Activated T-helper 2 cell treated with anti-CD3 and anti-CD28 coated beads, Interferon-gamma antibody, Interleukin-2, Interleukin-4, amounts not matched to agents 10 μg/mL and 5 μg/mL and 100 μg/mL, durations not matched to agents 14 hours and 24 hours and 36 hours (primary cell): ENCODE data around the gene STAT4. TPM values are rescaled to one million over a fixed set of nuclear protein-coding genes. Genes with fewer than 3 reads are reported as not detected.
A peak's percentile ranks its signal among the peaks of the same experiment; 100 is the strongest.

Source experiments
- DNase-seq: peaks from one replicate; pipeline ENCODE4 v3.0.0; 2021; ENCODE audit warnings: low spot score
- H3K27ac Mint-ChIP-seq: one replicate; pipeline ENCODE4 v1.8.0; 2021; ENCODE audit warnings: mixed read lengths
- H3K27me3 Mint-ChIP-seq: one replicate; pipeline ENCODE4 v1.8.0; 2021; ENCODE audit warnings: low read depth, mixed read lengths
- H3K36me3 Mint-ChIP-seq: one replicate; pipeline ENCODE4 v1.8.0; 2021; ENCODE audit warnings: low read depth, mixed read lengths
- H3K4me1 Mint-ChIP-seq: one replicate; pipeline ENCODE4 v1.8.0; 2021; ENCODE audit warnings: low read depth, mixed read lengths
- H3K4me3 Mint-ChIP-seq: one replicate; pipeline ENCODE4 v1.8.0; 2021; ENCODE audit warnings: low read depth, mild to moderate bottlenecking, moderate library complexity, mixed read lengths
- H3K9me3 Mint-ChIP-seq: one replicate; pipeline ENCODE4 v1.8.0; 2021; ENCODE audit warnings: mixed read lengths
- intact Hi-C: fragments of 100-400 bp; cut with micrococcal nuclease; formaldehyde crosslinking; loops from one replicate; pipeline ENCODE4 v1.15.1; 2023
- total RNA-seq: library from RNA; stranded (reverse); gene quantifications from 2 replicates; pipeline ENCODE4 v1.2.3, GENCODE V29; 2022

STAT4 gene
- total RNA-seq, 1 donor from 2014 or later = 96.9 TPM

- DNase-seq = no peak
- Mint-ChIP-seq H3K4me3 (no peak overlapping the region), H3K36me3 (no peaks in the 10 kb centered on the region), H3K27ac (peak overlapping the region; percentile 20), H3K27me3 (no peaks in the 10 kb centered on the region), H3K4me1 (peaks cover 49% of the 10 kb centered on the region), H3K9me3 (no peaks in the 10 kb centered on the region)
- intact Hi-C loops = loop anchor here (1.0 to 2.0 kb wide), 2 partner anchors 24 to 48 kb away; no protein-coding TSS in a partner anchor
These were observed 20.0 kb upstream of the STAT4 start for GRCh38 chr2:191170773-191171172.

- intact Hi-C loops = loop anchor here (2.0 kb wide), 1 partner anchor 49 kb away; no protein-coding TSS in a partner anchor
These were observed 19.5 kb upstream of the STAT4 start for GRCh38 chr2:191170301-191170636.

GRCh38 chr2:191169456-191170300, 18.9 kb upstream of the STAT4 start:
- H3K9me3 Mint-ChIP-seq = no peaks in the 10 kb centered on the region
- H3K27me3 Mint-ChIP-seq = peaks cover 2% of the 10 kb centered on the region
- no peak overlapping the region for H3K27ac Mint-ChIP-seq
- H3K4me1 Mint-ChIP-seq = peaks cover 50% of the 10 kb centered on the region
- no peaks in the 10 kb centered on the region for H3K36me3 Mint-ChIP-seq
- DNase-seq = no peak
- H3K4me3 Mint-ChIP-seq = no peak overlapping the region
- intact Hi-C loops = loop anchor here (2.0 to 5.0 kb wide), 2 partner anchors 49 to 993 kb away; no protein-coding TSS in a partner anchor

More at GRCh38 chr2:191170301-191170636, 19.5 kb upstream of the STAT4 start:
- DNase-seq = no peak
- no peaks in the 10 kb centered on the region for H3K36me3 Mint-ChIP-seq
- no peak overlapping the region for H3K4me3 Mint-ChIP-seq
- peaks cover 47% of the 10 kb centered on the region for H3K4me1 Mint-ChIP-seq
- H3K27me3 Mint-ChIP-seq = no peaks in the 10 kb centered on the region
- H3K27ac Mint-ChIP-seq = no peak overlapping the region
- no peaks in the 10 kb centered on the region for H3K9me3 Mint-ChIP-seq

- Mint-ChIP-seq H3K4me1 (peaks cover 37% of the 10 kb centered on the region), H3K27ac (no peak overlapping the region)
- intact Hi-C loops = loop anchor here (5.0 kb wide), 1 partner anchor 995 kb away; no protein-coding TSS in a partner anchor
These were observed 17.0 kb upstream of the STAT4 start for GRCh38 chr2:191167766-191168165.

GRCh38 chr2:191166756-191167445, 16.1 kb upstream of the STAT4 start:
- Mint-ChIP-seq H3K36me3 (no peaks in the 10 kb centered on the region), H3K27ac (no peak overlapping the region), H3K9me3 (no peaks in the 10 kb centered on the region), H3K4me1 (peaks cover 30% of the 10 kb centered on the region), H3K4me3 (no peak overlapping the region), H3K27me3 (peaks cover 9% of the 10 kb centered on the region)
- intact Hi-C loops = loop anchor here (5.0 kb wide), 1 partner anchor 995 kb away; no protein-coding TSS in a partner anchor
- no peak for DNase-seq

More at GRCh38 chr2:191167766-191168165, 17.0 kb upstream of the STAT4 start:
- no peak for DNase-seq
- peaks cover 6% of the 10 kb centered on the region for H3K27me3 Mint-ChIP-seq
- no peaks in the 10 kb centered on the region for H3K36me3 Mint-ChIP-seq
- no peak overlapping the region for H3K4me3 Mint-ChIP-seq
- no peaks in the 10 kb centered on the region for H3K9me3 Mint-ChIP-seq

- no peaks in the 10 kb centered on the region for H3K36me3 Mint-ChIP-seq
- no peak overlapping the region for H3K27ac Mint-ChIP-seq
- DNase-seq = no peak
- H3K4me3 Mint-ChIP-seq = no peak overlapping the region
- peaks cover 12% of the 10 kb centered on the region for H3K27me3 Mint-ChIP-seq
- H3K4me1 Mint-ChIP-seq = peaks cover 26% of the 10 kb centered on the region
- intact Hi-C loops = loop anchor here (5.0 kb wide), 1 partner anchor 996 kb away; no protein-coding TSS in a partner anchor
- no peaks in the 10 kb centered on the region for H3K9me3 Mint-ChIP-seq
These were observed 15.4 kb upstream of the STAT4 start for GRCh38 chr2:191166111-191166755.

- Mint-ChIP-seq H3K9me3 (no peaks in the 10 kb centered on the region), H3K27me3 (peaks cover 12% of the 10 kb centered on the region), H3K4me3 (no peak overlapping the region), H3K4me1 (peaks cover 23% of the 10 kb centered on the region), H3K36me3 (no peaks in the 10 kb centered on the region), H3K27ac (no peak overlapping the region)
- DNase-seq = no peak
- intact Hi-C loops = loop anchor here (1.0 to 5.0 kb wide), 5 partner anchors 80 to 997 kb away; partner anchors contain the start of gene MYO1B
These were observed 14.4 kb upstream of the STAT4 start for GRCh38 chr2:191165176-191165643.

- intact Hi-C loops = no loop called here
- Mint-ChIP-seq H3K27me3 (peaks cover 13% of the 10 kb centered on the region), H3K9me3 (no peaks in the 10 kb centered on the region), H3K27ac (no peak overlapping the region), H3K4me1 (peaks cover 29% of the 10 kb centered on the region), H3K36me3 (no peaks in the 10 kb centered on the region), H3K4me3 (no peak overlapping the region)
- no peak for DNase-seq
These were observed 8.0 kb upstream of the STAT4 start for GRCh38 chr2:191158747-191159146.

- Mint-ChIP-seq H3K27me3 (peaks cover 11% of the 10 kb centered on the region), H3K9me3 (no peaks in the 10 kb centered on the region), H3K27ac (no peak overlapping the region), H3K4me3 (no peak overlapping the region), H3K36me3 (no peaks in the 10 kb centered on the region), H3K4me1 (peaks cover 32% of the 10 kb centered on the region)
- DNase-seq = no peak
- intact Hi-C loops = no loop called here
These were observed 7.4 kb upstream of the STAT4 start for GRCh38 chr2:191158193-191158592.

- H3K27me3 Mint-ChIP-seq = peaks cover 2% of the 10 kb centered on the region
- peaks cover 49% of the 10 kb centered on the region for H3K4me1 Mint-ChIP-seq
- no peaks in the 10 kb centered on the region for H3K36me3 Mint-ChIP-seq
- intact Hi-C loops = loop anchor here (1.0 kb wide), 1 partner anchor 103 kb away; no protein-coding TSS in a partner anchor
- DNase-seq = no peak
- no peaks in the 10 kb centered on the region for H3K9me3 Mint-ChIP-seq
- H3K27ac Mint-ChIP-seq = no peak overlapping the region
- H3K4me3 Mint-ChIP-seq = no peak overlapping the region
These were observed 4.8 kb upstream of the STAT4 start for GRCh38 chr2:191155608-191156071.

- H3K36me3 Mint-ChIP-seq = peaks cover 12% of the 10 kb centered on the region
- no peaks in the 10 kb centered on the region for H3K9me3 Mint-ChIP-seq
- intact Hi-C loops = loop anchor here (5.0 kb wide), 4 partner anchors 271 to 1711 kb away; partner anchors contain the start of genes GLS, NEMP2 and WDR75
- peaks cover 2% of the 10 kb centered on the region for H3K27me3 Mint-ChIP-seq
- no peak overlapping the region for H3K27ac Mint-ChIP-seq
- H3K4me3 Mint-ChIP-seq = no peak overlapping the region
- H3K4me1 Mint-ChIP-seq = peaks cover 49% of the 10 kb centered on the region
- DNase-seq = no peak
These were observed 2.9 kb upstream of the STAT4 start for GRCh38 chr2:191153716-191154115.
